NCI-H748 (cell line): ENCODE data around the gene KRTAP10-11.
"Not testable (repeated sequence)": the region's sequence is repeated elsewhere in the genome, so short reads cannot be mapped to it uniquely, and the experiment has no call there.

Experiments used
- DNase-seq: peaks from one replicate; lab custom pipeline; 2025; ENCODE audit not compliant: unreplicated experiment; lab: John Stamatoyannopoulos, UW

KRTAP10-11 gene

DNA sequence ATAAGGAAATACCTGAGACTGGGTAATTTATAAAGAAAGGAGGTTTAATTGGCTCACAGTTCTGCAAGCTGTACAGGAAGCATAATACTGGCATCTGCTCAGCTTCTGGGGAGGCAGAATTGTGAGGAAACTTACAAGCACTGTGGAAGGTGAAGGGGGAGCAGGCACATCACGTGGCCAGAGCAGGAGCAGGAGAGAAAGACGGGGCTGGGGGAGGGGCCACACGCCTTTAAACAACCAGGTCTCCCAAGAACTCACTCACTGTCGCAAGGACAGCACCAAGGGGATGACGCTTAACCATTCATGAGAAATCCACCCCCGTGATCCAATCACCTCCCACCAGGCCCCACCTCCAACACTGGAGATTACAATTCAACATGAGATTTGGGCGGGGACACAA lies 15.4 kb downstream of the KRTAP10-11 start:
- not testable (repeated sequence) for DNase-seq

GRCh38 chr21:44664691-44665090 lies 18.5 kb downstream of the KRTAP10-11 start:
- DNase-seq = no peak

DNA sequence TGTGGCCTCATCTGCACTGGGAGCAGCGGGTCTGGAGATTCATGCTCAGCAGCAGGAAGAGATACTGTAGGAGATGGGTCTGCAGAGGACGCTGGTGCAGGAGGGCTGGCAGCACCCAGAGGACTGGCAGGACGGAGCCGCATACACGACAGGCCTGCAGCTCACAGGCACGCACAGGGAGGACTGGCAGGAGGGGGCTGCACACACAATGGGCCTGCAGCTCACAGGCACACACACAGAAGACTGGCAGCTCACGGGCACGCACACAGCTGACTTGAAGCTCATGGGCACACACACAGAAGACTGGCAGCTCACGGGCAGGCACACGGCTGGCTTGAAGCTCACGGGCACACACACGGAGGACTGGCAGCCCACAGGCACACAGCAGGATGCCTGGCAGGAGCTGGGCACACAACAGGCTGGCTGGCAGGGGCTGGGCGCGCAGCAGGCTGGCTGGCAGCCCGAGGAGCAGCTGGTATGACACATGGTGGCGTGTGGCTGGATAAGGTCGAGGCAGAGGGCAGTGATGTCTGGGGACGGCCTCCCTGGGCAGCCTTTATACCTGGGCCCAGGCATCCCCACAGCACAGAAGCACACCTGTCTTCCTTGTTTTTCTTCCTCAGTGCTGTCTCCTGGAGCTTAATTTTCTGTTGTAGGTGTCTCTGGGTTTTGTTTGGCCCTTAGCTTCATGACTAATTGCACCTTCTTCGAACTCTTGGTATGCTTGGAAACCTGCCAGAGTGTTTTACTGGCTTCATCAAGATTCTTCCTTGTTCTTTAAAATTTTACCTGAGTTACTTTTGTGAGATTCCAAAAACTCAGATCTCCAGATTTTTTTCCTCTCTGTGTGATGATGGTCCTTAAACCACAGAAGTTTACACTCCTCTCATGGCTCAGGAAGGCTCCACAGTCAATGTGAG lies 20.4 kb downstream of the KRTAP10-11 start, which contains the start of gene KRTAP12-2:
Gene KRTAP12-2, minus strand, starts transcription at position 527 of the 920 bp plus-strand sequence. Its CDS starts 41 bp downstream, at position 486.
- DNase-seq = peak; percentile 3

DNA sequence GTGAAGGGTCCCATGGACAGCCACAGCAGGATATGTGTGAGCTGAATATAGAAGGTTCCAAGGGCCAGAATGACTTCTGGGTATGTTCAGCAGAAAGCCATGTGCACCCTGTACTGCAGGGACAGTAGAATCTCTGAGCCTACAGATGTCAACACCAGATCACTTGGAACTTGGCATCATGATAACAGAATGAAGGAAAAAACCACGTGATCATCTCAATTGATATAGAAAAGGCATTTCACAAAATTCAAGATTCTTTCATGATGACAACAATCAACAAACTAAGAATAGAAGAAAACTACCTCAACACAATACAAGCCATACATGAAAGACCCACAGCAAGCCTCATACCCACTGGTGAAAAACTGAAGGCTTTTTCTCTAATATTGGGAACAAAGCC lies 21.4 kb downstream of the KRTAP10-11 start:
- no peak for DNase-seq

DNA sequence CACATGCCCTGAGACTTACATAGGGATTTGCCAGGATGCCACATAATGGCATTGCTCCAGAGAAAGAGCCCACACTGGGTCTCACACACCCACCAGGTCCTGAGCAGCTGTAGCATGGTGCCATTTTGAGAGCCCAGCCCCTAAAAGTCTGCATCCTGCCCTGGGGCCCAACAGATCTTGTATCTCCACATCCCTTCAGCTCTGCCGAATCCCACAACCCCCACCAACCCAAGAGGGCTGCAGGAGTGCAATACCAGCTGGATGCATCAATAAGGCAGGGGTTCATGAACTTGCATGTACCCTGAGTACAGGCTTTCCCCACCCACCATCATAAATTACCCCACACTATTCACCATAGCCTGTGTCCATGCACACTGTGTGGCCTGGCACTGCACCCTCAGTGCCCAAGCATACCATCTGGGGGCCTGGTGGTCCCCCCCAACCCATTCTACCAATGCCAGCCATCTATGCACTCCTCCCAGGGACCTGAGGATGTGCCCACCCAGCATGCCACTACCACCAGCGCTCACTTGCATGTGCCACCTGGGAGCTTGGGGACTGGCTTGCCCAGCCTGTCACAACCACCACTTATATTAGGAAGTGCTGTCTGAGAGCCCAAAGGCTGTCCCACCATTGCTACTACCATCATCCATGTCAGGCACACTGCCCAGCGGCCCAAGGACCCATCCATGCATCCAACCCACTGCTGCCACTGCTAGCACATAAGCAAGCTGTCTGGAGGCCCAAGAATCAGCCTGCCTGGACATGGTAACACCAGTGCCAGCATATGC lies 24.6 kb downstream of the KRTAP10-11 start:
- no peak for DNase-seq

DNA sequence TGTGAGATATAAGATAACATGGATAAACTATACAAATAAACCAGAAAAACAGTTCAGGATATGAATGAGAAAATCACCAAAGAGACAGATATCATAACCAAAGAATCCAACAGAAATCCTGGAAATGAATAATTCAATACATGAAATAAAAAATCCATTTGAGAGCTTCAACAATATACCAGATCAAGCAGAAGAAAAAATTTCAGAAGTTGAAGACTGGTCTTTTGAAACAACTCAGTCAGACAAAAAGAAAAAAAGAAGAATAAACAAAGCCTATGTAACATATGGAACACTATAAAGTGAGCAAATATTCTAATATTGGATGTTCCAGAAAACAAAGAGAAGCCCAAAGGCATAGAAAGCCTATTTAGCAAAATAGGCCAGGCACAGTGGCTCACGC lies 25.7 kb downstream of the KRTAP10-11 start:
- no peak for DNase-seq

DNA sequence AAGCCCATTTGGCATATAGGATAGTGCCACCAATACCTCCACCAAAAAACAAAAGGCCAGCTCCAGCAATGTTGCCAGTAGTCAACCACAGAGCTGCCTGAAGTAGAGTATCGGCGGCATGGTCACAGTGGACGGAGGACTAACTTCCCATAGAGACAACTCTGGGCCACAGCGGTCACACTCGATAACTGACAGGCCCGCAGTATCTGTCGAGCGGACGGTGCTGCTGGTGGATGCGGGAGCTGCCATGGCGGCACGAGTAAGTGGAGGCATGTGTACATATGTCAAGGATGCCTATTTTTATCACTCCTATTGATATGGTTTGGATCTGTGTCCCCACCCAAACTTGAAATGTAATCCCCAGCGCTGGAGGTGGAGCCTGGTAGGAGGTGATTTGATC lies 31.7 kb downstream of the KRTAP10-11 start:
- DNase-seq = no peak

DNA sequence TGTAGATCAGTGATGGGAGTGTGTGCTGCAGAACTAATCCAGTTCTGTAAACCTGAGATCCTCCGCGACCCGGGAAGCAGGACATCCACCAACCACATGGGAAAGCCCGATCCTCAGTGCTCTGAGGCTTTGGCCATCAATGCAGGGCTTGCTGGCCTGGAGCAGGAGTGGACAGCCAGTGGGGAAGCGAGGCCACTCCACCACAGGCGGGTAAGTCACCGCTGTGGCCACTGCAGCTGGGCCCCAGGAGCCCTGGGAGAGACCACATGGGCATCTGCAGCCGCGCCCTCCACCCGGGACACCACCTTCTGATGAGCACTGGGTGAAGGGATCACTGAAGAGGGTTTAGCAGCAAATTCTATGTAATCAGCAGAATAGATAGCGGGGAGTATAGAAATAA lies 34.9 kb downstream of the KRTAP10-11 start:
- no peak for DNase-seq

- DNase-seq = peak; percentile 97
Measured at GRCh38 chr21:44681861-44682579, 35.8 kb downstream of the KRTAP10-11 start, which contains the start of gene KRTAP12-1. Gene KRTAP12-1 (minus strand): TSS chr21:44682163. CDS start chr21:44682123, 40 bp downstream.

- DNase-seq = no peak
Measured at GRCh38 chr21:44682580-44683151, 36.5 kb downstream of the KRTAP10-11 start.

GRCh38 chr21:44684077-44684476 lies 37.9 kb downstream of the KRTAP10-11 start:
- DNase-seq = no peak

GRCh38 chr21:44684483-44684882 lies 38.3 kb downstream of the KRTAP10-11 start:
- no peak for DNase-seq

DNA sequence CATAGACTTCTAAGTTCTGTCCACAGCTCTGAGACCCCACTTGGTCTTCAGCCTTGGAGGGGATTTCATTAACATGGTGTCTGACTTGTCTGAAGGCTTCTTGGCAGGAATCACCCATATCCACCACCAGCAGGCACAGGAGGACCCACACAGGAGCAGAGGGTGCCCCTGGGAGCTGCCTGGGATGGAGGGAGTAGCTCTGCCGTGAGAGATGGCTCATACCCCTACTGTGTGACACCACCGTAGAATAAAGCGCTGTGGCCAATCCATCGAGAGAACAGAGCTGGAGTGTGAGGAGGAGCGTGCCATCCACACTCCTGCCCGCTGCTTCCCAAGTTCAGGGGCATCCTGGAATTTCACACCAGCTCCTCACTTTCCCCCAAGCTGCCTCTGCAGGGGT lies 38.8 kb downstream of the KRTAP10-11 start:
- not testable (repeated sequence) for DNase-seq

DNA sequence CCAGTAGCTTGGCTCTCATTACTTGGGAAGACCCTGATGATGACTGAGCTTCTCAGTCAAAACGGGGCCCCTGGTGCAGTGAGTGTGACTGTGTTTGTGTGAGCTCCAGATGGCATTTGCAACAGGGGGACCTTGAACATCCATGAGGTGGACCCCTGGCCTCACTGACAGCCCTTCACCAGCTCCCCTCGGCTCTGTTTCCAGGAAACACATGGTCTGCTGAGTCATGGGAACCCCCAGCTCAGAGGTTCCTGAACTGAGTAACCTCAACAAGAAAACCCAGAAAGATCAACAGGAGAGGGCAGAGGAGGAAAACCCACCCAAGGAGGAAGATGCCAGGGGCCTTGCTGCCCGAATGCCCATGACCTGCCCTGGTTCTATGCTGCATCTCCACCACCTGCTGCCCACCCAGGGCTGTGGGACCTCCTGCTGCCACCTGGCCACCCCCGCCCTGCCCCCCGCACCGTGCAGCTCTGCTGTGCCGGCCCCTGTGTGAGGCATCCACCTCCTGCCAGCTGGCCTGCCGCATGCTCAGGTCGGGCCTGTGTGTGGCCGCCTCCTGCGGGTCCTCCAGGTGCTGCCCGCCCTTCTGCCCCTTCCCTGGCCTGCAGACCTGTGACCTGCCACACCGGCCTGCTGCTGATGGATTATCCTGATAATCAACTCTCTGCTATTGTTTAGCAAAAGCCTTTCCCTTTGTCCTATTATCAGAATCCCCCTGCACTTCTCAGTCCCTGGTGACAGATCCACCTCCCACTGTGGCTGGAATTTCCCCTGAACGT lies 40.0 kb downstream of the KRTAP10-11 start:
- peak; percentile 6 for DNase-seq

- peak; percentile 22 for DNase-seq
Measured at GRCh38 chr21:44686843-44687561, 40.8 kb downstream of the KRTAP10-11 start.

- DNase-seq = peak; percentile 60
Measured at GRCh38 chr21:44687671-44688070, 41.5 kb downstream of the KRTAP10-11 start.

- not testable (repeated sequence) for DNase-seq
Measured at GRCh38 chr21:44689740-44690139, 43.5 kb downstream of the KRTAP10-11 start.

- DNase-seq = no peak
Measured at GRCh38 chr21:44691686-44692085, 45.5 kb downstream of the KRTAP10-11 start.

DNA sequence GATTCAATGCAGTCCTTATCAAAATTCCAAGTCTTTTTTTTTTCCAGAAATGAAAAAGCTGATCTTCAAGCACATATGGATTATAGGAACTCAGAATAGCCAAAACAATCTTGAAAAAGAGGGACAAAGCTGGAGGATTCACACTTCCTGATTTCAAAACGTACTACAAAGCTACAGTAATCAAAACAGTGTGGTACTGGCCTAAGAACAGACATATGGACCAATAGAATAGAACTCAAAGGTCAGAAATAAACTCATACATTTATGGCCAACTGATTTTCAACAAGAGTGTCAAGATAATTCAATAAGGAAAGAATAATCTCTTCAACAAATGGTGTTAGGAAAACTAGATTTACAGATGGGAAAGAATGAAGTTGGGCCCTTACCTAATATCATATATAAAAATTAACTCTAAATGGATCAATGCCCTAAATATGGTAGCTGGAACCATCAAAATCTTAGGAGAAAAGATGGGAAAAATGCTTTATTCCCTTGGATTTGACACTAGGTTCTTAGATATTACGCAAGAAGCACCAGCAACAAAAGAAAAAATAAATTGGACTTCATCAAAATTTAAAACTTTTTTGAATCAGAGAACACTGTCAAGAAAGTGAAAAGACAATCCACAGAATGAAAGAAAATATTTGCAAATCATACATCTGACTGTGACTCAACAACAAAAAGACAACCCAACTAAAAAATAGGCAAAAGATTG lies 46.7 kb downstream of the KRTAP10-11 start:
- DNase-seq = no peak
